GM08714 (cell line): ENCODE measurements around the gene SLC38A10.

Experiments used
- H3K4me3 ChIP-seq: fragments of 200-500 bp; sonication (Bioruptor generic); 2 replicates; pipeline ENCODE4 v1.5.1; 2014; ENCODE audit warnings: mild to moderate bottlenecking, low read length, inconsistent platforms
- ZNF274 ChIP-seq: IDR thresholded peaks from 2 replicates; pipeline ENCODE4 v1.6.1; 2012; ENCODE audit warnings: mild to moderate bottlenecking, low read depth, low read length

The SLC38A10 gene

DNA sequence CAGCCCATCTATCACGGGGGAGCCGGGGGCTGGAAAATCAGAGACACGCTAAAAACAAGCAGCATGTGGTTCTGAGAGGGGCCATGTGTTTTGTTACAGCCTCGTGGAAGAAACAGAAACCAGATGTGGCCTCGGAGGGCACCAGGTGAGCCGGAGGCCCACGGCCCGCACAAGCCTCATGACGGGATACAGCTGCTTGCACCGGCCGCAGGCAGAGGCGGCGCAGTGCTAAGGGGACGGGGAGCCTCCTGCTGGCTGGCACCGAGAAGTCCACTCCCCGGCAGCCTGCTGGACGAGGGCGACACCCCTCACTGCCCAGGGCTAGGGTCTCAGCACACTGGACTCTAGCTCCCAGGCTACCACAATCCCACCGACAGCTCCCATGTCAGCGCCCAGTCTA is 36.8 kb downstream of the SLC38A10 start:
- TF ChIP-seq ZNF274 = no peak
- H3K4me3 ChIP-seq = no peak overlapping the region

DNA sequence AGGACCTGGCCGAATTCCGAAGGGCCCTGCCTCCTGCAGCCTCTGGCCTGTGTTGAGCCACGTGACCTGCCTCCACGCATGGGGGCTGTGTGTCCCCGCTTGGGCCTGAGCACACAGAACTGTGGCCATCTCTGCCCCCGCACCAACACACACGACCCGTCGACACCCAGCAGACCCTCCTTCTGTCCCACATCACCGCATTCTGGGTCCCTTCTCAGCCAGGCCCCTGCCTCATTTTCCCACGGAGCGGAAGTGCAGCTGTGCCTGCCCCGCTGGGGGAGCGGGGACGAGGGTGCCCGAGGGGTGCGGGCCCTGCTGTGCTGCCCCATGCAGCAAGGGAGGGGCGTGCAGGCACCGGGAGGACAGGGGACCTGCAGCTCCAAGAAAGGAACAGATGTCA is 37.6 kb downstream of the SLC38A10 start:
- H3K4me3 ChIP-seq = no peak overlapping the region
- no peak for TF ChIP-seq ZNF274

DNA sequence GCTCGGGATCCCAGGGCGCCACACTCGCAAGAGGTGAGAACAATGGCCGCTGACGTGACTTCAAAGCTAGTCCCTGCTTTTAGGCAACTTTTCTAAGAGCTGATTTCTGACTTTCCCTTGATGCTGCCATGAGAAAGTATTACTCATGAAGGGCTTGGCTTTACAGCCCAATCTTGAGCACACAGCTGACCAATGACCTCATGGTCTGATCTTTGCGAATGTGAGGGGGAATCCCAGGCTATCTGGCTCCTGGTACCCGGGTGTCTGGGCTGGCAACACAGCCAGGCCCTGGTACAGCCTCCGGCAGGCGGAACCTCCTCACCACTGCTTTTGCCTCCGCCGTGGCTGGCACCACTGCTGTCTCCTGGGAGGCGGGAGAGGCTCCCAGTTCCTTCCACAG is 38.5 kb downstream of the SLC38A10 start:
- no peak overlapping the region for H3K4me3 ChIP-seq
- no peak for TF ChIP-seq ZNF274

DNA sequence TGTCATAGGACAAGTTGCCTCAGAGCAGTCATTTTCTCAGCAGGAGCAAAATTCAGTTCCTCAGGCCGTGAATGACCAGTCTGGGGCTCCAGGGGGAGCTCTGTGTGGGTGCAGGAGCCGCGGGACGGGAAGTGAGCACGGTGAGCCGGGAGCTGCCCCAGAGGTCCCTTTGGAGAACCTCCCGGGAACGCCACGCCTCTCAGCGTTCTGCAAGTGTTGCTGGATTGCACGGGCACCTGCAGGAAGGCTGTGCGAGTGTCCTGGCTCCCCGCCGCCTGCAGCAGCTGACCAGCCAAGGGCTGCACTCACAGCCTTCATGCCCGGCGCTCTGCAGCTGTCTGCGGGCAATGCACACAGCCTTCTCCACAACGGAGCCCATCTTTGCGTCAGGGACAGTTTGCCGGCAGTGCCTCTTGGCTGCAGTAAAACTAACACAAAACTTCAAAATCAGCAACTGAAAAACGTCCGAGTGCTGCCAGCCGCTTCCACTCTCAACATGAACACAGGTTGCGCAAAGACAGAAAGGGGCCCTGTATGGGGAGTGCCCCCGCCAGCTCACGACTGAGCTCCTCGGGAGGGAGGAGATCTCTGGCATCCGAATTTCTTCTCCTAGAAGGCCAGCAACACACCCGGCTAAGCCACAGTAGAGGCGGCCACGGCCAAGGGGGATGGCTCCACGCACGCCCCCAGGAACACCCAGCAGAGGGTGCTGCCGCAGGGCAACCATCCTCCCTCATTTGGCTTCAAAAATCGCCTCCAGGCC is 40.0 kb downstream of the SLC38A10 start:
- no peak overlapping the region for H3K4me3 ChIP-seq

DNA sequence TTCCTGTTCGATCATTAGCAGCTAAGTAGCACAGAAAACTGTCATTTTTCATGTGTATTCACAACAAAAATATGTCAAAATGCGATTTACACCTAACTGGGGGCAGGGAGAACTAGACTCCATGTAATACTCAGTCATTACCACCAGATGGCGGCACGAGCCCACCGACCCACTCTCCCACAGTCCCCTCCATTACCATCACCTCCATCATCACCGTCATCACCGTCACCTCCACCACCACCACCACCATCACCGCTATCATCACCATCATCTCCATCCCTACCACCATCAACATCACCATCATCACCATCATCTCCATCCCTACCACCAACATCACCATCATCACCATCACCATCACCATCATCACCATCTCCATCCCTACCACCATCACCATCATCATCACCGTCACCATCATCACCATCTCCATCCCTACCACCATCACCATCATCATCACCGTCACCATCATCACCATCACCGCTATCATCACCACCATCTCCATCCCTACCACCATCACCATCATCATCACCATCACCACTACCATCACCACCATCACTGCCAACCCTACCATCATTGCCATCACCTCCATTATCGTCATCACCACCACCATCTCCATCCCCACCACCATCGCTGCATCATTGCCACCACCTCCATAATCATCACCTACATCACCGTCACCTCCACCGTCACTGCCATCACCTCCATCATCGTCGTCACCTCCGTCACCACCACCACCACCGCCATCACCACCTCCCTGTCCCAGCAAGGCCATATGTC is 41.6 kb downstream of the SLC38A10 start:
- no peak overlapping the region for H3K4me3 ChIP-seq
- no peak for TF ChIP-seq ZNF274

More for the DNA sequence above, 40.0 kb downstream of the SLC38A10 start:
- no peak for TF ChIP-seq ZNF274

DNA sequence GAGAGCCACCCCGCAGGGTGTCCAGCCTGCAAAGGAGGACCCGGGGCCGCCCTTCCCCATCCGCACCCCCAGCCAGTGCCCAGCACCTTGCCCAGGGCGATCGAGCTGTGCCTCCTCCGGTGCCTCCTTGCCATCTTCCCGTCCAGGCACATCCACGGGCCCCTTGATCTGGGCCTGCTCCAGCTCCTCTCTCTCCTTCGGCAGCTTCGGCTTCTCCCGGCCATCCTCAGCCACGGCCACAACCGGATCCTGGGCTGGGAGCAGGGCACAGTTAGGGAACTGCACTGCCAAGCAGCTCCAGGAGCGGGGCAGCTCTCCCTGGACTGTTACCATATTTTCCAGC is 42.1 kb downstream of the SLC38A10 start:
- TF ChIP-seq ZNF274 = no peak
- no peak overlapping the region for H3K4me3 ChIP-seq

DNA sequence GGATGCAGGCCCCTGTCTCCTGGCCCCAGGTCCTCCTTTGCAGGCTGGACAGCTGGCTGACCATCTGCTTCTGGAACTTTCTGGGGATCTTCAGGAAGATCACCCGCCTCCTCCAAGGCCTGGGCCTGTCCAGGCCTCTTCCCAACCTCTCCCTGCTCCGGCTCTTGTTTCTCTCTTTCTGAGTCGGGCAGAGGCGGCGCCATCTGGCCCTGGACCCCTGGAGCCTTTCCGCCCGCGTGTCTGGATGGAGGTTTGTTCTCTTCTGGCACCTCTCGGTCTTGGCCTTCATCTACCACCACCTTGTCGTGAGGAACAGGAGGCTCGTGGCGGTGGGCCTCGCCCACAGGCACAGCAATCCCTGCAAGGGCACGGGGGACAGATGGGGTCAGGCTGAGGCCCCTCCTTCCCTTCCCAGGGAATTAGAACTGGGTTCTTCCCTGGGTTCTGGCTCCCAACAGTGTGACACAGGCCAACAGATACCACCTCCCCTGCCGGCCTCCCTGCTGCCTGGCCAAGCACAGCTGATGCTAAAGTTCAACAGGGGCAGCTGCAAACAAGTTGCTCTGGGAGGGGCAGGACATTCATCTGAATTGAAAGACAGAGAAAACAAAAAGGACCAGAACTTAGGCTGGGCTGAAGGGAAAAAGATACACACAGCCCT is 42.7 kb downstream of the SLC38A10 start:
- TF ChIP-seq ZNF274 = no peak
- no peak overlapping the region for H3K4me3 ChIP-seq

DNA sequence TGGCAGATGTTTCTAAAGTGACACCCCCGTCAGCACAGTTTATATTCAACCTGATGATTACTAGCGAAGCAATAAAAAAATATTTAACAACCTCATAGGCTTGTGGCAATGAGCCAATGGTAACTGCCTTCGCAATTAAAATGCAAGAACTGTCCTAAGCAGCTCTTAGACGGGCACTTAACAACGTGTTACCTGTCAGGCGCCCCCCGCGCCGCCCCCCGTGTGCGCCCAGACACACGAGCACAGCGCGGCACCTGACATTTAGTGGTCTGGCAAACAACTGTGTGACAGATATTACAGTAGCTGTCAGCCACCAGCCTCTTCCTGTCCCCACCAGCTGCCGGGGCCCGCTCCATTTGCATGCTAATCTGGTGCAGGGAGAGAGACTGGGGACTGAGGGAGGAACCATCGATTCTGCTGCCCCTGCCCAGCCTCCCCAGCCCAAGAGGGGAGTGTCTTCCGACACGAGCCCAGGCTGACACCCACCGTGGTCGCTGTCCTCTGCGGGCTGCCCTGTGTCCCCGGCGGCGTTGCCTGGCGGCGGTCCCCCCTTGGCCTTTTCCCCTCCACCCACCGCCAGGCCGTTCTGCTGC is 43.3 kb downstream of the SLC38A10 start:
- TF ChIP-seq ZNF274 = no peak
- H3K4me3 ChIP-seq = no peak overlapping the region

DNA sequence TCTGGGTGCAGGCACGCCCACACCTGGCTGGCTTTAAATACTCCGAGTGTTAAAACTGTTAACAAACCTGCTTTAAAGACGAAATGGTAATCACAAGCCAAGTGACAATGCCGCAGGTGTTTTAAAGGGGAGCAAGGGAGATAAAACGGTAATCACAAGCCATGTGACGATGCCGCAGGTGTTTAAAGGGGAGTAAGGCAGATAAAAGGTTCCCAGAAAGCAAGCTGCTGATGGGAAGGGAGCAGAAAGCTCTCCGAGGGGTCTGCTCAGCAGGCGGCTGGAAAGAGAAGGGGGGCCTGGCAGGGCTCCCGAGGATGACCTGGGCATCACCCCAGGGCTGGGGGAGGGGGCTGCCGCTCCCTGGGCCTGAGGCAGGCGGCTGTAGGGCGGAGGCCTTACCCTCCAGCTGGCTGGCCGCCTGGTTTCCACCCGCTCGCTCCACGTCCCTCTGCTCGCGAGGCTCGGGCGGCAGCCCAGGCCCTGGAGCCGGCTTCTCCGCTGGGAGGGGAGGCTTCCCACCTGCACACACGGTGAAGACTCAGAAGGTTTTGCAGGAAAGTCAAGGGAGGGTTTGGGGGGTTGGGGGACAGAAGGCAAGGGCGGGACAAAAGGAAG is 43.9 kb downstream of the SLC38A10 start:
- no peak overlapping the region for H3K4me3 ChIP-seq
- no peak for TF ChIP-seq ZNF274

DNA sequence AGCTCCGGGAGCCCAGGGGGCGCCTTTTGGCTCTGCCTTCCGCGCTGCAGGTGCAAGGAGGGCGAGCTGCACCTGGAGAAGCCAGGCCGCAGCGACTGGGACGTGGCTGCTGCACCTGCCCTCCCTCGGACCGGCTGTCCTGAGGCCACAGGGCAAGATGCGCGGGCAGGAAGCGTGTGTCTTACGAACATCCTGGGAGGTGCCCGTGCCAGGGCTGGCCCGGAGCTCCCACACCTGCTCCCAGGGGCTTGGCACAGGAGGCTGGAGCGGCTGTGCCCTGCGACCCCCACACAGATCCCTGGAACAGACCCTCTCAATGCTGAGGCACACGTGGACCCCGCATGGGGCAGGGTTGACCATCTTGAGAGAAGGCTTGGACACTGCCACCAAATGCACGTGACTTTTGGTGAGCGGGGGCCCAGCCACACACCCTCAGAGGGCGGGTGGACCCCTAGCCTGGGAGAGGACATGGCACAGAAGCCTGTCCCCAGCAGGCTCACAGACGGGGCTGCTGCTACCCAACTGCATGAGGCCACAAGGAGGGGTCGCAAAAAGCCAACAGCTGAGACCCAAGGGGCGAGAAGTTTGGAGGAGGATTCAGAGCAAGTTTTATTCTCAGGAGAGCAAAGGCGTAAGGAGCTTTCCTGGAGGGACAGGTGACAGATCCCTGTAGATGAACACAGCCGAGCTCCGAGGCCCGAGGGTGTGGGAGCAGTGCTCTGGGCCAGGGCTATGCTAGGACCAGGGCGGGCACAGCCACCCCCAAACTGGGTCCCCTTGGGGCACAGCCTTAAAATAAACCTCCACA is 44.6 kb downstream of the SLC38A10 start:
- TF ChIP-seq ZNF274 = no peak
- H3K4me3 ChIP-seq = no peak overlapping the region

DNA sequence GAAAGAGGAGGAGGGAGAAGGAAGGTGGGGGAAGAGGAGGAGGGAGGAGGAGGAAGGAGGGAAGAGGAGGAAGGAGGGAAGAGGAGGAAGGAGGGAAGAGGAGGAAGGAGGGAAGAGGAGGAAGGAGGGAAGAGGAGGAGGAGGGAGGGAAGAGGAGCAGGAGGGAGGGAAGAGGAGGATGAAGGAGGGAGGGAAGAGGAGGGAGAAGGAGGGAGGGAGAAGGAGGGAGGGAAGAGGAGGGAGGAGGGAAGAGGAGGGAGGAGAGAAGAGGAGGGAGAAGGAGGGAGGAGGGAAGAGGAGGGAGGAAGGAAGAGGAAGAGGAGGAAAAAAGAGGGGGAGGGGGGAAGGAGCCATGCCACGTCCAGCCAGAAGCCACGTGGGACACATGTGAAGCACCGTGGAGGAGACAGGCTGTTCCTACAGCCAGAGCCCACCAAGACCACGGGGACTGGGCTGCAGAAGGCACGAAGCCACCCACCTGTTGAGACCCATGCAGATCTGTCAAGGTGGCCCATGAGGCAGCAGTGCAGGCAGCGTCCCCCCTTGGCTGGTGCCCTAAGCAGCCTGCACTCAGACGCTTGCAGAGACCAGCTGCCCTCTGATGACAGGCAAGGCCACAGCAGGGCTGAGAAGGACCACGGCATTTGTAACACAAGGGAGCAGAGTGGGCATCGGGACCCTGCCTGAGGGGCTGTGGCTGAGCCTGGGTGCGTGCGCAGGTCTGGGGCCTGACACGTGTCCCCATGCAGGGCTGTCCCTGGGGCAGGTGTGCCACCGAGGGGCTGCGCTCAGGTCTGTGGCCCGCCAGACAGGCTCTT is 45.7 kb downstream of the SLC38A10 start:
- no peak overlapping the region for H3K4me3 ChIP-seq

DNA sequence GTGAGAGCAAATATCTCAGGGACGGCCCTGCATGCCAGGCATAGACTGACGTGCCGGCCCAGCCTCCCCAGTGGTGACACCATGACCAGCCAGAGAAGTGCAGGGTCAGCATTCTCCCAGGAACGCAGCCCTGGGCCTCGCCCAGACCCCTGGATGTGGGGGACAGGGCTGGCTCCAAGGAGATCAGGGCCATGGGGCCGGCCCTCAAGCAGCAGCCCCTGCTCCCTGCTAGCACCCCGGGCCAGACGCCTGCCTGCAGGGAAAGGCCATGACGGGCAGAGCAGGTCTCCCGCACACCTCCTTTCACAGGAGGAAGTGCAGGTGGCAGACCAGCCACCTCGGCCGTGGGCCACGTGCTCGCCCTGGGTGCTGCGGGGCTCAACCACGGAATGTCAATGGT is 46.5 kb downstream of the SLC38A10 start:
- TF ChIP-seq ZNF274 = no peak
- no peak overlapping the region for H3K4me3 ChIP-seq

More for the DNA sequence above, 45.7 kb downstream of the SLC38A10 start:
- TF ChIP-seq ZNF274 = no peak
